Measurements from ENCODE around the gene NCS1. TPM values are rescaled to one million over a fixed set of nuclear protein-coding genes. Genes with fewer than 3 reads are reported as not detected.
A peak's percentile ranks its signal among the peaks of the same experiment; 100 is the strongest.

NCS1 gene
- total and polyA plus RNA-seq, 9 of the 15 experiments (the other 6 are each of a cell fraction or from before 2014, with no cell fraction given) = 0.28 to 27.0 (median 9.6) TPM

DNA sequence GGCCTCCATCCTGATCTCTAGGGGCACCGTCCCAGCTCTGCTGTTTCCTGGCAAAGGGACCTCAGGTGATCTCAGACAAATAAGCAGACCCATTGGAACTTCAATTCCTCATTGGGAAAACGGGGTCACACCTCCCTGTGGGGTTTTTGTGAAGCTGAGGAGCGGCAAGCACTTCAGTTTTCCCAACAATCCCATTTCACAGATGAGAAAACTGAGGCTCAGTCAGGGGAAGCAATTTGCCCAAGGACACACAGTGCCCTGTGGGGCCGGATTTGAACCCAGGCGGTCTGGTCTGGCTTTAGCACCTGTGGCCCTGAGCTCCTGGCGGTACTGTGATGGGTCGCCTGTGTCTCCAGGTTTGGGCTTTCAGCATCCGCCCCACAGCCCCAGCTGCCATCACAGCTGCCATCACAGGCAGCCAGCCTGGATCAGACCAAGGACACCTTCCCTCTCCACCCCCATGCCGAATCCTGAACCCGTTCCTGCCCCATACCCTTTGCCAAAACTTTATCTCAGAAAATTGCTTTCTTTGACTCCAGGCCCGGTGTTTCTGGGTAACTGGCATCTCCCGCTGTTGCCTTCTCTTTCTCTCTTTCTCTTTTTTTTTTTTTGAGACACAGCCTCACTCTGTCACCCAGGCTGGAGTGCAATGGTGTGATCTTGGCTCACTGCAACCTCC is 26.4 kb downstream of the NCS1 start:
- Histone ChIP-seq H3K36me3 (ENCODE audit: control insufficient read depth, insufficient read depth, low read length) (no peaks in the 10 kb centered on the region), H3K9me1 (ENCODE audit: control insufficient read depth, insufficient read depth, low read length) (peaks cover 7% of the 10 kb centered on the region), H3K27me3 (ENCODE audit: control insufficient read depth in 2 of 2, insufficient read depth in 2 of 2, low read length in 2 of 2) (no peaks in the 10 kb centered on the region), H3K9ac (ENCODE audit: insufficient read depth in 1 of 2, low read depth in 2 of 2, low read length in 2 of 2) (peak overlapping the region in 1 of 2 experiments; percentile 60; a peak in 1 of 4 replicates), H3K4me2 (ENCODE audit: insufficient read depth, low read length) (no peak overlapping the region), H3K4me3 (no peak overlapping the region), H3K27ac (ENCODE audit: extremely low read depth, low read depth, low read length) (no peak overlapping the region), H3K9me3 (replicated peaks; ENCODE audit: control insufficient read depth, insufficient read depth, low read depth, low read length) (no peaks in the 10 kb centered on the region), H3K79me2 (ENCODE audit: control insufficient read depth, insufficient read depth, low read length) (peaks cover 4% of the 10 kb centered on the region; the same call in 2 of the 3 replicates), H3K4me1 (replicated peaks in 1 of 2; ENCODE audit: control insufficient read depth in 2 of 2, insufficient read depth in 2 of 2, low read length in 2 of 2) (peaks cover 14 to 46% of the 10 kb centered on the region in 2 experiments), H2AFZ (ENCODE audit: low read depth, low read length) (no peak overlapping the region), H4K20me1 (replicated peaks; ENCODE audit: control insufficient read depth, insufficient read depth, low read length) (peaks cover 31% of the 10 kb centered on the region)
- no peak for FAIRE-seq
- POLR2A ChIA-PET = no interaction called here
- ATAC-seq = no peak
- intact Hi-C loops (cut with micrococcal nuclease) (no loop called here), in situ Hi-C loops (cut with MboI) (no loop called here)
- WGBS (ENCODE audit: insufficient coverage, low coverage, missing lambda C conversion rate) = 84% methylated on average over 12 of the region's 12 CpGs
- no peak for DNase-seq (ENCODE audit: extremely low read depth in 1 of 4, low spot score in 3 of 4)
- CTCF ChIA-PET (ENCODE audit: low intra/inter-chr PET ratio) = no interaction called here
- TF ChIP-seq DDX20 (tag; IDR thresholded peaks at IDR 0.05; ENCODE audit: low read depth) (no peak), POLR3A (IDR thresholded peaks at IDR 0.05; ENCODE audit: borderline replicate concordance, extremely low read depth, insufficient read depth, insufficient read length) (no peak), SAP30 (IDR thresholded peaks at IDR 0.05; ENCODE audit: borderline replicate concordance, insufficient read depth, low read depth, low read length, poor library complexity, severe bottlenecking) (no peak), BCOR (IDR thresholded peaks at IDR 0.05) (peak; percentile 89), SMARCA5 (IDR thresholded peaks at IDR 0.05) (0 out of 2 replicates have a peak, but pooled peaks have one; percentile 28), KDM1A (IDR thresholded peaks at IDR 0.05) (peak; percentile 53 to 78), POLR2G (IDR thresholded peaks at IDR 0.05; ENCODE audit: low read depth, low read length) (no peak), CREBBP (IDR thresholded peaks at IDR 0.05; ENCODE audit: low read depth, low read length) (no peak), RBM25 (IDR thresholded peaks at IDR 0.05; ENCODE audit: low read depth, low read length, severe bottlenecking) (peak; percentile 94), CBX1 (IDR thresholded peaks at IDR 0.05; ENCODE audit: low read depth) (peak; percentile 63; the same call in 1 of the 2 replicates), CBX3 (IDR thresholded peaks at IDR 0.05; ENCODE audit: borderline replicate concordance in 1 of 2, low read length in 2 of 2) (0 out of 3 replicates have a peak, but pooled peaks of 1 of the 2 experiments have one; percentile 19), ADNP (tag; IDR thresholded peaks at IDR 0.05) (peak; percentile 50; the same call in 1 of the 2 replicates), RCOR1 (IDR thresholded peaks at IDR 0.05; ENCODE audit: borderline replicate concordance in 1 of 2, low read depth in 2 of 2, low read length in 2 of 2) (peak in 1 of 2 experiments; percentile 74; a peak in 2 of 4 replicates), ESRRA (IDR thresholded peaks at IDR 0.05; ENCODE audit: borderline replicate concordance, low read depth) (peak; percentile 73; the same call in 1 of the 2 replicates), BRF1 (IDR thresholded peaks at IDR 0.05; ENCODE audit: borderline replicate concordance, extremely low read depth, insufficient read length) (no peak)
- TF ChIP-seq, protein P1, sequence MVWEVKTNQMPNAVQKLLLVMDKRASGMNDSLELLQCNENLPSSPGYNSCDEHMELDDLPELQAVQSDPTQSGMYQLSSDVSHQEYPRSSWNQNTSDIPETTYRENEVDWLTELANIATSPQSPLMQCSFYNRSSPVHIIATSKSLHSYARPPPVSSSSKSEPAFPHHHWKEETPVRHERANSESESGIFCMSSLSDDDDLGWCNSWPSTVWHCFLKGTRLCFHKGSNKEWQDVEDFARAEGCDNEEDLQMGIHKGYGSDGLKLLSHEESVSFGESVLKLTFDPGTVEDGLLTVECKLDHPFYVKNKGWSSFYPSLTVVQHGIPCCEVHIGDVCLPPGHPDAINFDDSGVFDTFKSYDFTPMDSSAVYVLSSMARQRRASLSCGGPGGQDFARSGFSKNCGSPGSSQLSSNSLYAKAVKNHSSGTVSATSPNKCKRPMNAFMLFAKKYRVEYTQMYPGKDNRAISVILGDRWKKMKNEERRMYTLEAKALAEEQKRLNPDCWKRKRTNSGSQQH (CRISPR knock-in tag; IDR thresholded peaks at IDR 0.05) = no peak
- BruUV-seq (replicated peaks) = no TSS peak

Measured in K562 (cell line).